Femur (tissue), 1 donor: Measurements from ENCODE around the gene NRAP.

Experiments
- DNase-seq: peaks from one replicate; pipeline ENCODE4 v3.0.0-alpha.2; 2017

The NRAP gene

GRCh38 chr10:113555751-113556150, 108.1 kb downstream of the NRAP start:
- DNase-seq = no peak

- DNase-seq = no peak
Measured at GRCh38 chr10:113555245-113555644, 108.6 kb downstream of the NRAP start.

- DNase-seq = no peak
Measured at GRCh38 chr10:113554214-113554613, 109.6 kb downstream of the NRAP start.

- DNase-seq = no peak
Measured at GRCh38 chr10:113553149-113553548, 110.7 kb downstream of the NRAP start.

GRCh38 chr10:113552701-113553100, 111.1 kb downstream of the NRAP start, which contains the start of gene HABP2:
TSS of gene HABP2 (plus strand) at chr10:113553053. CDS start at chr10:113553122, 69 bp downstream.
- DNase-seq = no peak

- DNase-seq = no peak
Measured at GRCh38 chr10:113552014-113552413, 111.8 kb downstream of the NRAP start.

DNA sequence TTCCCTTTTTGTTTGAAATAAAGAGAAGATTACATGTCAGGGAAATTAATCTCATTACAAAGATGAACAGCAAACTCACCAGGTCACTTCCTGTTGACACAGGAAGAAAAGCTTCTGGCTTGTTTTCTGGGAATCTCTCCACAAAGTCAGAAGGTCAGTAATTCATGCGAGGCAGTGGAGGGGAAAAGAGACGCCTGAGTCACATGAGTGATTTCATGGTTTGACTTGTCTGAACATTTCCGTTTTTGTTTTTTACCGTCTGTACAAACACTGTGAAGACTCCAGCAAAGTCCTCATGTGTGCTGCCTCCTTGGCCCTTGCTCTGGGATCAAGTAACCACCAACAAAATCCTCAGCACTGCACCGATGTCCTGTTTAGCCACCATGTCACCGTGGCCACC, 113.5 kb downstream of the NRAP start:
- DNase-seq = no peak

- no peak for DNase-seq
Measured at GRCh38 chr10:113549856-113550255, 114.0 kb downstream of the NRAP start.

DNA sequence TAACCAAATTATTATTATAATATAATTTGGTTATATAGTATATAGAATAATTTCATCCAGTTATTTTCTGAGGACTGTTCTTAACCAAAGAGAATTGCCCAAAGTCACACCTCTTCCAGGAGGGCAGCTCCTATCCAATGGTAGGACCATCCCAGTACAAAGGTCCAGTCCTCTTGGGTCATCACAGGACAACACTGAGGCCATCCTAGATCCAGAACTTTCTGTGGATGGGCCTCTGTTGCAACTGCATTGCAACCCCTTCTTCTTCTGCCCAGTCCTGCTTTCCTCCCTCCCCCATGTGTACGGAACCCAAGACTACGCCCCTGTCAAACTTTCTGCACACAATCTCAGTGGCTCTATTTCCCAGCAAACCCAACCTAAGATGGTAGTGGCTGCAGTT, 116.4 kb downstream of the NRAP start:
- no peak for DNase-seq

- DNase-seq = no peak
Measured at GRCh38 chr10:113544392-113544791, 119.4 kb downstream of the NRAP start.

DNA sequence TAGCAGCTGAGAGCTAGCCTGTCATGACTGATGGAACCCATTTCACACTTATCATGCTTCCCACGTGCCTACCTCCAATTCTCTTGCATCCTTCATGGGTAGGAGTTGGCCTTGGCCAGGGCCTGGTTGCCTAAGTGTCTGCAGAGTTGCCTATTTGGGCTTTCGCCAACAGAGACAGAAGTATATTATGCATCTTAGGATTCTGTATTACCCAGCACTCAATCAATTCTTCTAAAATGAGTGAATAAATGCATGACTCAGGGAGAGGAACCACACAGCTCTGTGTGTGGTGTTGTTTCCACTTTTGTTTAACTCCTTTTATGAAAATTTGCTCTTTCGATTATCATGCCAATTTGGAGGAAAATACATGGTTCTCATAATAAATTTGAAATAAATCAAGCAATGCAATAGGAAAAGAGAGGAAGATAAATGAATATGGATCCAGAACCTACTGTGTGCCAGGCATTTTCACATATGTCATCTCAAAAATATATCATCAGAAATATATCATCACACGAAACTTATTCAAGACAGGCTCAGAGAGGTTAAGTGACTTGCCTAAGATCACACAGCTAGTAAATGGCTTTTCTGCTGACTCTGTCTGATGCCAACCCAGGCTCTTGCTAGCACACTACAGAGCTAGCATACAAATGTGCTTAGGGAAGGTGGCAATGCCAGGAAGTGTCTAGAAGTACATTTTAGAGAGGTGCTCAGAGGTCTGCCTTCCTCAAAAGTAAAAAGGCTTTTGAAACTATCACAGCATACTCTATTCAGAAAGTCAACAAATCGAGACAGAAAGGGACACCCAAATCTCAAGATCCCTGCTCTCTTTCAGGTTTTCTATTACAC, 120.5 kb downstream of the NRAP start:
- no peak for DNase-seq

GRCh38 chr10:113541549-113541927, 122.3 kb downstream of the NRAP start:
- no peak for DNase-seq

DNA sequence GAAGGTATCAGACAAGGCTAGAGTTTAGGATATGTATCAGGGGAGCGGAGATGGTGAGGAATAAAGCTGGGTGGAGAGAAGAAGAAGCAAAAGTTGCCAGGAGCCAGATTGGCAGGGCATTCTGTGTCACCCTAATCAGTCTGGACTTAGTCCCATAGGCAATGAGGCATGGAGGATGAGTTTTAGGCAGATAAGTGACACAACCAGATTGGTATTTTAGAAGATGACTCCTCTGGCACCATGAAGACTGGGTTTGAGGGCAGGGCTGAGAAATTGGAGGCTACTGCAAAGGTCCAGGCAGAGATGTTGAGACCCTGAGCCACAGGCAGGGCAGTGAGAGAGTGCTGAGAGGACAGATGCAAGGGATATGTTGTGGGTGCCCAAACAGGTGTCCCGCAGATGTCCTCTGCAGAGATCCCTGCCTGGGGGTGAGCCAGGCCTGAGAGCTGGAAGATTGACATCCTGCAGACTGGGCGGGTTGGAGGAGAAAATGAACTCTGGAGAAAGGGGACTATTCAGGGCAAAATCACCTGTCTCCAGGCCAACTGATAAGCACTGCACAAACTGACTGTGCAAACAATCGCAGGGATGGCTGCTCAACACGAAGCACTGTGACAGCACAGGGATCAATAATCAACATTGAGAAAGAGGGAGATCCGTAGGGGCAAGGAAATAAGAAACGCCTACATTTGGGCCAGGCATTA, 122.8 kb downstream of the NRAP start:
- no peak for DNase-seq

GRCh38 chr10:113539789-113540188, 124.1 kb downstream of the NRAP start:
- DNase-seq = no peak
